Epithelial cell of esophagus (primary cell): ENCODE measurements around the gene SNPH.

ENCODE experiments used
- DNase-seq: peaks from one replicate; pipeline ENCODE4 v3.0.0; 2010; ENCODE audit warnings: low read depth
- H3K4me3 ChIP-seq: 2 replicates; pipeline ENCODE4 v1.5.1; 2011; ENCODE audit warnings: mild to moderate bottlenecking, low read length, control low read depth
- CTCF ChIP-seq: IDR thresholded peaks from 2 replicates; pipeline ENCODE4 v1.5.1; 2011; ENCODE audit warnings: low read depth, mild to moderate bottlenecking, low read length, control low read depth, inconsistent platforms; ENCODE audit not compliant: insufficient read depth; ENCODE audit errors: missing control alignments

Gene SNPH

GRCh38 chr20:1315804-1316203 is 49.7 kb downstream of the SNPH start:
- no peak for DNase-seq
- no peak overlapping the region for H3K4me3 ChIP-seq
- TF ChIP-seq CTCF = no peak

- no peak overlapping the region for H3K4me3 ChIP-seq
- DNase-seq = no peak
- TF ChIP-seq CTCF = no peak
These were observed 51.6 kb downstream of the SNPH start for GRCh38 chr20:1317545-1318255.

- no peak for DNase-seq
These were observed 53.0 kb downstream of the SNPH start for GRCh38 chr20:1319051-1319450.

GRCh38 chr20:1319462-1319861 is 53.4 kb downstream of the SNPH start:
- no peak overlapping the region for H3K4me3 ChIP-seq
- TF ChIP-seq CTCF = no peak
- DNase-seq = no peak

More at GRCh38 chr20:1319051-1319450, 53.0 kb downstream of the SNPH start:
- H3K4me3 ChIP-seq = no peak overlapping the region
- TF ChIP-seq CTCF = no peak

- no peak for TF ChIP-seq CTCF
- H3K4me3 ChIP-seq = no peak overlapping the region
- no peak for DNase-seq
These were observed 53.9 kb downstream of the SNPH start for GRCh38 chr20:1320016-1320415.

GRCh38 chr20:1320902-1321653 is 55.0 kb downstream of the SNPH start:
- H3K4me3 ChIP-seq = no peak overlapping the region
- DNase-seq = no peak
- no peak for TF ChIP-seq CTCF

GRCh38 chr20:1321654-1321939 is 55.5 kb downstream of the SNPH start:
- DNase-seq = no peak
- no peak overlapping the region for H3K4me3 ChIP-seq
- TF ChIP-seq CTCF = no peak
